ENCODE results near the gene CRLF1. TPM values are rescaled to one million over a fixed set of nuclear protein-coding genes. Genes with fewer than 3 reads are reported as not detected.

CRLF1 gene
- total RNA-seq, 3 donors from 2014 or later (not counting 1 experiment from before 2014, with no cell fraction given), result not detected

DNA sequence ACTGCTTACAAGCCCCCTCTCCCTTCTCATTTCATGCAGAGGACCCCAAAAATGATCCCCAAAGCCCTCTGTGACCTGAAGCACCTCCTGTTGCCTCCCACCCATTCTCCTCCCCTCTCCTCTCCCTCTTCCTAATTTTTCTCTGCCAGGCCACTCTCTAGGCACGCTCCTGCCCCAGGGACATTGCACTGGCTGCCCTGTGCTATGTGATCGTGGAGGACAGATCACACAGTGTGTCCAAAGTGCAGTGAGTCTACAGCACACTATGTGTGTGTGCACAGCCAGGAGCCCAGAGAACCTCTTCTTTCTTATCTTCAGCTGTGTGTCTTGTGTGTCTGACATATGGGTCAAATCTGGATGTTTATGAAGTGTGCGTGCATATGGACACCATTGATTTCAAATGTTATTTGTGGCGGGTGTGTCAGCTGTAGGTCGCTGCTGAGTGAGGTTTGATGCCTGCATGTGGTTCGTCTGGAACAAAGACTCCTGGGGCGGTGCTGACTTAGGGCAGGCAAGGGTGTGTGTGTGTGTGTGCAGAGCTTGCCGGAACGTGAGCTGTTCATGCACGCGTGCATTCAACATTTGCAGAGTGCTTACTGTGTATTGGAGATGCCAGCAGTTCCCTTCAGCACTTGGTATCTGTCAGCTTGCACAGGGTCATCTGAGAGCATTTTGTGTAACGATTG is 28.2 kb upstream of the CRLF1 start:
- WGBS (ENCODE audit: insufficient coverage), result 70% methylated on average over 12 of the region's 12 CpGs
- no peaks in the 10 kb centered on the region for H3K27me3 ChIP-seq (ENCODE audit: control insufficient read depth, insufficient read depth, low read length)
- H3K4me3 ChIP-seq (ENCODE audit: low read length), result no peak overlapping the region
- Mint-ChIP-seq H3K36me3 (no peaks in the 10 kb centered on the region), H3K4me3 (peak overlapping the region; percentile 9), H3K27me3 (ENCODE audit: low read depth in 2 of 2) (peaks cover 4 to 6% of the 10 kb centered on the region in 2 donors), H3K9me3 (no peaks in the 10 kb centered on the region), H3K27ac (no peak overlapping the region), H3K4me1 (peaks cover 22 to 32% of the 10 kb centered on the region in 2 donors)
- H3K27ac ChIP-seq (ENCODE audit: low read length), result no peak overlapping the region
- H3K36me3 ChIP-seq (ENCODE audit: control insufficient read depth, insufficient read depth, low read length), result no peaks in the 10 kb centered on the region
- peaks cover 31% of the 10 kb centered on the region for H3K4me1 ChIP-seq (ENCODE audit: control insufficient read depth, insufficient read depth, low read length)
- TF ChIP-seq, protein P1, sequence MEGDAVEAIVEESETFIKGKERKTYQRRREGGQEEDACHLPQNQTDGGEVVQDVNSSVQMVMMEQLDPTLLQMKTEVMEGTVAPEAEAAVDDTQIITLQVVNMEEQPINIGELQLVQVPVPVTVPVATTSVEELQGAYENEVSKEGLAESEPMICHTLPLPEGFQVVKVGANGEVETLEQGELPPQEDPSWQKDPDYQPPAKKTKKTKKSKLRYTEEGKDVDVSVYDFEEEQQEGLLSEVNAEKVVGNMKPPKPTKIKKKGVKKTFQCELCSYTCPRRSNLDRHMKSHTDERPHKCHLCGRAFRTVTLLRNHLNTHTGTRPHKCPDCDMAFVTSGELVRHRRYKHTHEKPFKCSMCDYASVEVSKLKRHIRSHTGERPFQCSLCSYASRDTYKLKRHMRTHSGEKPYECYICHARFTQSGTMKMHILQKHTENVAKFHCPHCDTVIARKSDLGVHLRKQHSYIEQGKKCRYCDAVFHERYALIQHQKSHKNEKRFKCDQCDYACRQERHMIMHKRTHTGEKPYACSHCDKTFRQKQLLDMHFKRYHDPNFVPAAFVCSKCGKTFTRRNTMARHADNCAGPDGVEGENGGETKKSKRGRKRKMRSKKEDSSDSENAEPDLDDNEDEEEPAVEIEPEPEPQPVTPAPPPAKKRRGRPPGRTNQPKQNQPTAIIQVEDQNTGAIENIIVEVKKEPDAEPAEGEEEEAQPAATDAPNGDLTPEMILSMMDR (IDR thresholded peaks at IDR 0.05), result no peak
- no peaks in the 10 kb centered on the region for H3K9me3 ChIP-seq (ENCODE audit: control insufficient read depth, insufficient read depth, low read length)
- ATAC-seq, result no peak
- intact Hi-C loops (cut with micrococcal nuclease), result no loop called here
- peak in 1 of 2 donors; percentile 33 for DNase-seq

DNA sequence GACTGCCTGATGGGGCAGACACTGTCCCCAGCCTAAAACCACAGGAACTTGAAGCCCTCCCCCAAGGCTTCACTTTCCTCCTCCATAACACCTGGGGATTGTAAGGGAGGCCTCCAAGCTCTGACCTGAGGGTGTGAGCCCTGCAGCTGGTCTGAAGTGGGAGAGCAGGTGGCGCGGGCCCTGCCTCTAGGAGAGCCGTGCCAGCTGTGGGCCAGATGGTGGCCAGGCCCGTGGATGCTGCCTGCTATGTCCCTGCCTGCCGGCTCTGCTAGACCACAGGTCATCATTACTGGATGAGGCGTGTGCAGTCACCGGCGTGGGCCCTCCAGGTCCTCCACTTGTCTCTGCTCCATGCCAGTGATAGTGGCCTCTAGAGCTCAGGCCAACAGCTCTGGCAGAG is 26.7 kb upstream of the CRLF1 start:
- H3K27me3 ChIP-seq (ENCODE audit: control insufficient read depth, insufficient read depth, low read length), result no peaks in the 10 kb centered on the region
- H3K4me3 ChIP-seq (ENCODE audit: low read length), result no peak overlapping the region
- no peaks in the 10 kb centered on the region for H3K9me3 ChIP-seq (ENCODE audit: control insufficient read depth, insufficient read depth, low read length)
- ATAC-seq, result no peak
- H3K36me3 ChIP-seq (ENCODE audit: control insufficient read depth, insufficient read depth, low read length), result no peaks in the 10 kb centered on the region
- H3K27ac ChIP-seq (ENCODE audit: low read length), result no peak overlapping the region
- peaks cover 30% of the 10 kb centered on the region for H3K4me1 ChIP-seq (ENCODE audit: control insufficient read depth, insufficient read depth, low read length)
- 92% methylated on average over 8 of the region's 8 CpGs for WGBS (ENCODE audit: insufficient coverage)
- no peaks in the 10 kb centered on the region for H3K9me3 Mint-ChIP-seq
- peaks cover 7 to 8% of the 10 kb centered on the region in 2 donors for H3K27me3 Mint-ChIP-seq (ENCODE audit: low read depth in 2 of 2)
- no peak overlapping the region for H3K4me3 Mint-ChIP-seq
- H3K27ac Mint-ChIP-seq, result no peak overlapping the region
- TF ChIP-seq, protein P1 (IDR thresholded peaks at IDR 0.05), result no peak
- H3K4me1 Mint-ChIP-seq, result peaks cover 21 to 31% of the 10 kb centered on the region in 2 donors
- no peak for DNase-seq
- intact Hi-C loops (cut with micrococcal nuclease), result no loop called here
- H3K36me3 Mint-ChIP-seq, result no peaks in the 10 kb centered on the region

DNA sequence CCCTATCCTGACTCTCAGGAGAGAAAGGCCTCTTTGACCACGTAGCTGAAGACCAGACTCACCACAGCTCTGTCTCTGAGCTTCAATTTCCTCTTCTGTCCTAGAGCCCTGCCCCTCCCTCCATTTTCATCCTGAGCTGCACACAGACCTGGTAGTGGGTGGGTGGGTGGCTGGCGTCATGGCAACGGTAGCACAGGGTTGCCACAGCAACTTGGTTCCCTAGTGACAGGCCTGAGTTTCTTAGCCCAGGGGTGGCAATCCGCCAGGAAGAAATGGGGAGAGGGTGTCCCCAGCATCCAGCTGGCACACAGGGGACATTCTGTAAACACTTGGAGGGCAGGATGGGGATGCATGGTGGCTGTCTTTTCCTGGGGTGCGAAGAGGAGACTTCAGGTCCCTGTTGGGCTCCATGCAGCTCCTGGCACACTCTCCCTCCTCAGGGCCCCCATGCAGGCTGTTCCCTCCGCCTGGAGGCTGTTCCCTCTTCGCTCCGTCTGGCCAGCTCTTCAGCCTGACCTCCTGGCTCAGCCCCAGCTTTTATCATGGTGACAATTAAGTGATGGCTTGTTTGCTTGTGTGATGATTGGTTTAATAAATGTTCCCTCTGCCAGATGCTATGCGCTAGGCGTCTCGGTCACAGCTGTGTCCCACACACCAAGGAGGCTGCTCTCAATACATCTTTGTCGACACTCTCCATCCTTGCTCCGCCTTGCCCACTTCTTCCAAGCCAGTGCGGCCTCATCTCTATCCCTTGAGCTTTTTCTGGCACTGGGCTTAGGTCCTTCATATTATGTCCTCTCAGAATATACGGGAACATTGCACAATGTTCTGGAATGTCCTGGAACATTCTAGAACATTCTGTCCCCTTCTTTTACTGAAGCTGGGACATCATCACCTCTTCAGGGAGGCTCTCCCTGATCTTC is 22.8 kb upstream of the CRLF1 start:
- H3K27me3 Mint-ChIP-seq (ENCODE audit: low read depth in 2 of 2), result peaks cover 8 to 12% of the 10 kb centered on the region in 2 donors
- ATAC-seq (no peak), DNase-seq (no peak)
- intact Hi-C loops (cut with micrococcal nuclease), result no loop called here
- no peaks in the 10 kb centered on the region for H3K4me1 Mint-ChIP-seq
- Histone ChIP-seq H3K9me3 (ENCODE audit: control insufficient read depth, insufficient read depth, low read length) (no peaks in the 10 kb centered on the region), H3K27ac (ENCODE audit: low read length) (no peak overlapping the region), H3K27me3 (ENCODE audit: control insufficient read depth, insufficient read depth, low read length) (no peaks in the 10 kb centered on the region), H3K4me3 (ENCODE audit: low read length) (no peak overlapping the region), H3K36me3 (ENCODE audit: control insufficient read depth, insufficient read depth, low read length) (no peaks in the 10 kb centered on the region), H3K4me1 (ENCODE audit: control insufficient read depth, insufficient read depth, low read length) (no peaks in the 10 kb centered on the region)
- no peak overlapping the region for H3K4me3 Mint-ChIP-seq
- no peaks in the 10 kb centered on the region for H3K9me3 Mint-ChIP-seq
- H3K27ac Mint-ChIP-seq, result no peak overlapping the region
- TF ChIP-seq, protein P1 (IDR thresholded peaks at IDR 0.05), result no peak
- no peaks in the 10 kb centered on the region for H3K36me3 Mint-ChIP-seq
- 85% methylated on average over 15 of the region's 15 CpGs for WGBS (ENCODE audit: insufficient coverage)

All from natural killer cell (primary cell).